WTC11 (cell line): Measurements from ENCODE around the gene MANBA. TPM values are rescaled to one million over a fixed set of nuclear protein-coding genes. Genes with fewer than 3 reads are reported as not detected.

Experiments used
- ATAC-seq: fragments of 200-7000 bp; cut with Tn5 transposase; 2 replicates; pipeline ENCODE4 v1.10.0; 2021; ENCODE audit warnings: mild to moderate bottlenecking, moderate library complexity
- CTCF ChIA-PET: fragments of 300-600 bp; sonication (Branson Sonifier 250); formaldehyde crosslinking; loops from one replicate; lab custom pipeline; 2021; ENCODE audit warnings: antibody characterized with exemption; lab: Charles Lee
- POLR2A ChIA-PET: fragments of 350-600 bp; sonication (Branson Sonifier 250); formaldehyde crosslinking; loops from one replicate; lab custom pipeline; 2021; ENCODE audit warnings: antibody characterized with exemption; lab: Charles Lee
- DNase-seq: peaks from one replicate; pipeline ENCODE4 v3.0.0; 2021; ENCODE audit warnings: low spot score
- H3K27ac Mint-ChIP-seq: 2 replicates; pipeline ENCODE4 v1.8.0; 2021; ENCODE audit warnings: mixed read lengths
- H3K27me3 Mint-ChIP-seq: 2 replicates; pipeline ENCODE4 v1.8.0; 2021; ENCODE audit warnings: low read depth, mild to moderate bottlenecking, moderate library complexity, mixed read lengths
- H3K36me3 Mint-ChIP-seq: 2 replicates; pipeline ENCODE4 v1.8.0; 2021; ENCODE audit warnings: mixed read lengths
- H3K4me1 Mint-ChIP-seq: 2 replicates; pipeline ENCODE4 v1.8.0; 2022; ENCODE audit warnings: mixed read lengths
- H3K4me3 Mint-ChIP-seq: 2 replicates; pipeline ENCODE4 v1.8.0; 2021; ENCODE audit warnings: mild to moderate bottlenecking, moderate library complexity, mixed read lengths
- H3K9me3 Mint-ChIP-seq: 2 replicates; pipeline ENCODE4 v1.8.0; 2021; ENCODE audit warnings: mixed read lengths
- AR ChIP-seq: fragments of 250-450 bp; sonication (Bioruptor Pico); IDR thresholded peaks from 2 replicates; pipeline ENCODE4 v1.9.0; 2021; ENCODE audit warnings: mild to moderate bottlenecking
- CBFB ChIP-seq: sonication (generic); formaldehyde crosslinking; IDR thresholded peaks from 2 replicates; pipeline ENCODE4 v1.8.1; 2022; ENCODE audit warnings: mild to moderate bottlenecking, low read depth, missing genetic modification reagents
- CREM ChIP-seq: sonication (generic); formaldehyde crosslinking; IDR thresholded peaks from 2 replicates; pipeline ENCODE4 v1.8.1; 2022; ENCODE audit warnings: mild to moderate bottlenecking, missing genetic modification reagents, moderate library complexity
- CTCF ChIP-seq: fragments of 200-600 bp; IDR thresholded peaks from 2 replicates; pipeline ENCODE4 v1.8.0; 2022; ENCODE audit warnings: antibody characterized with exemption
- E2F5 ChIP-seq: sonication (generic); formaldehyde crosslinking; IDR thresholded peaks from 2 replicates; pipeline ENCODE4 v1.8.1; 2022; ENCODE audit warnings: mild to moderate bottlenecking, moderate library complexity, missing genetic modification reagents
- FOXK1 ChIP-seq: sonication (generic); formaldehyde crosslinking; IDR thresholded peaks from 2 replicates; pipeline ENCODE4 v1.8.0; 2022; ENCODE audit warnings: mild to moderate bottlenecking, moderate library complexity, missing genetic modification reagents
- HMGA2 ChIP-seq: fragments of 250-450 bp; sonication (Bioruptor Pico); IDR thresholded peaks from 2 replicates; pipeline ENCODE4 v1.4.0; 2021; ENCODE audit warnings: mild to moderate bottlenecking, moderate library complexity
- IRF1 ChIP-seq: sonication (generic); formaldehyde crosslinking; IDR thresholded peaks from 2 replicates; pipeline ENCODE4 v1.8.0; 2023; ENCODE audit warnings: missing genetic modification reagents
- MLX ChIP-seq: sonication (generic); formaldehyde crosslinking; IDR thresholded peaks from 2 replicates; pipeline ENCODE4 v1.8.1; 2023; ENCODE audit warnings: mild to moderate bottlenecking, missing genetic modification reagents, moderate library complexity
- MYBL2 ChIP-seq: sonication (generic); formaldehyde crosslinking; IDR thresholded peaks from 2 replicates; pipeline ENCODE4 v1.8.1; 2023; ENCODE audit warnings: mild to moderate bottlenecking, moderate library complexity, missing genetic modification reagents
- NFE2L1 ChIP-seq: sonication (generic); formaldehyde crosslinking; IDR thresholded peaks from 2 replicates; pipeline ENCODE4 v1.8.1; 2023; ENCODE audit warnings: missing genetic modification reagents
- NR2C2 ChIP-seq: sonication (generic); formaldehyde crosslinking; IDR thresholded peaks from 2 replicates; pipeline ENCODE4 v1.8.0; 2022; ENCODE audit warnings: mild to moderate bottlenecking, missing genetic modification reagents
- OVOL2 ChIP-seq: fragments of 250-450 bp; sonication (Bioruptor Pico); IDR thresholded peaks from 2 replicates; pipeline ENCODE4 v1.9.0; 2021; ENCODE audit warnings: mild to moderate bottlenecking, borderline replicate concordance
- PRDM15 ChIP-seq: sonication (generic); formaldehyde crosslinking; IDR thresholded peaks from 2 replicates; pipeline ENCODE4 v1.8.0; 2022; ENCODE audit warnings: missing genetic modification reagents
- TEAD4 ChIP-seq: sonication (generic); formaldehyde crosslinking; IDR thresholded peaks from 2 replicates; pipeline ENCODE4 v1.8.0; 2022; ENCODE audit warnings: mild to moderate bottlenecking, missing genetic modification reagents
- ZMAT4 ChIP-seq: fragments of 250-450 bp; sonication (Bioruptor Pico); IDR thresholded peaks from 2 replicates; pipeline ENCODE4 v1.9.0; 2021; ENCODE audit warnings: mild to moderate bottlenecking
- ZNF219 ChIP-seq: sonication (generic); formaldehyde crosslinking; IDR thresholded peaks from 2 replicates; pipeline ENCODE4 v1.8.0; 2023; ENCODE audit warnings: missing genetic modification reagents, mild to moderate bottlenecking, borderline replicate concordance
- ZNF396 ChIP-seq: fragments of 250-450 bp; sonication (Bioruptor Pico); IDR thresholded peaks from 2 replicates; pipeline ENCODE4 v1.8.0; 2021; ENCODE audit warnings: mild to moderate bottlenecking, moderate library complexity, borderline replicate concordance
- total RNA-seq: library from RNA; stranded (reverse); gene quantifications from 3 replicates; pipeline ENCODE4 v1.2.3, GENCODE V29; 2021

Gene MANBA
- total RNA-seq, 1 experiment from 2014 or later = 35.1 TPM

GRCh38 chr4:102632241-102633065 is 128.3 kb downstream of the MANBA start:
- no peak for DNase-seq
- H3K9me3 Mint-ChIP-seq = no peaks in the 10 kb centered on the region
- CTCF ChIA-PET = interaction anchor here (0.9 to 1.2 kb wide), 3 partner anchors 54 to 400 kb away, joined by 3 to 5 read pairs (median 3); no protein-coding TSS in a partner anchor
- peaks cover 18% of the 10 kb centered on the region for H3K36me3 Mint-ChIP-seq
- no peaks in the 10 kb centered on the region for H3K27me3 Mint-ChIP-seq
- H3K4me3 Mint-ChIP-seq = no peak overlapping the region
- no peaks in the 10 kb centered on the region for H3K4me1 Mint-ChIP-seq
- no peak for TF ChIP-seq ZNF219 (CRISPR knock-in tag)
- TF ChIP-seq PRDM15 (CRISPR knock-in tag) = no peak
- TF ChIP-seq CTCF = no peak
- no peak for TF ChIP-seq ZMAT4 (CRISPR knock-in tag)
- no peak for TF ChIP-seq CBFB (CRISPR knock-in tag)
- no peak for TF ChIP-seq CREM (CRISPR knock-in tag)
- TF ChIP-seq NFE2L1 = no peak
- no peak for TF ChIP-seq AR (CRISPR knock-in tag)
- no peak for TF ChIP-seq MYBL2
- no peak for TF ChIP-seq HMGA2 (CRISPR knock-in tag)
- no peak for TF ChIP-seq MLX
- no peak for TF ChIP-seq FOXK1
- no peak for TF ChIP-seq OVOL2 (CRISPR knock-in tag)
- no peak for TF ChIP-seq E2F5 (CRISPR knock-in tag)
- TF ChIP-seq NR2C2 (CRISPR knock-in tag) = no peak
- TF ChIP-seq IRF1 (CRISPR knock-in tag) = no peak
- TF ChIP-seq TEAD4 (CRISPR knock-in tag) = no peak
- TF ChIP-seq ZNF396 (CRISPR knock-in tag) = no peak
- POLR2A ChIA-PET = no interaction called here
- ATAC-seq = no peak
- no peak overlapping the region for H3K27ac Mint-ChIP-seq
